ENCODE results near the gene EPHB2.
"Not testable (repeated sequence)": the region's sequence is repeated elsewhere in the genome, so short reads cannot be mapped to it uniquely, and the experiment has no call there.

The EPHB2 gene

DNA sequence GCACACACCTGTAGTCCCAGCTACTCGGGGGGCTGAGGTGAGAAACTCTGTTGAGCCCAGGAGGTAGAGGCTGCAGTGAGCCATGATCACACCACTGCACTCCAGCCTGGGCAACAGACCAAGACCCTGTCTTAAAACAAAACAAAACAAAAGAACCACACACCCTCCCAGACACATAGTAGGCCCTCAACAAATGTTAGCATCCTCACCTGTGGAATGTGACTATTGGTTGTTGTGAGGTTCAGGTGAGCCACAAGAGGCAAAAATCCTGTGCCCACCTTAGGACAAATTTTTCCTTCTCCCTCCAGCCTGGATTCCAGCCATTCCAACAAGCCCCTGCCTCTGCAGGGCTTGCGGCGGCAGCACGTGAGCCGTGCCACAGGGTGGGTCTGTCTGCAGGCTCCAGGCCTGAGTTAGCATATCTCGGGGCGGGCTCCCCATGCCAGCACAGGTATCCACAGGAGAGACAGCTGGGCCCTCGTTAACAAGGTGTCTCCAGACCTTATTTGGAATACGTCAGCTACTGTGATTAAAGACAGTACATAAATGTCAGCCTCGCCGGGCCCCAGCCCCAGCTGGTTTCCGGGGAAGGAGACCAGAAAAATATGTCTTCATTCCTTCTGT, 40.2 kb upstream of the EPHB2 start:
- Histone ChIP-seq H3K27me3 (ENCODE audit: insufficient read depth, low read depth, severe bottlenecking) (no peaks in the 10 kb centered on the region), H3K9me3 (ENCODE audit: severe bottlenecking) (no peaks in the 10 kb centered on the region), H3K27ac (no peak overlapping the region), H3K36me3 (no peaks in the 10 kb centered on the region), H3K4me3 (ENCODE audit: low read depth, low read length) (no peak overlapping the region)
- no peak for DNase-seq
- TF ChIP-seq CTCF (IDR thresholded peaks at IDR 0.05; ENCODE audit: low read depth, low read length) = no peak

DNA sequence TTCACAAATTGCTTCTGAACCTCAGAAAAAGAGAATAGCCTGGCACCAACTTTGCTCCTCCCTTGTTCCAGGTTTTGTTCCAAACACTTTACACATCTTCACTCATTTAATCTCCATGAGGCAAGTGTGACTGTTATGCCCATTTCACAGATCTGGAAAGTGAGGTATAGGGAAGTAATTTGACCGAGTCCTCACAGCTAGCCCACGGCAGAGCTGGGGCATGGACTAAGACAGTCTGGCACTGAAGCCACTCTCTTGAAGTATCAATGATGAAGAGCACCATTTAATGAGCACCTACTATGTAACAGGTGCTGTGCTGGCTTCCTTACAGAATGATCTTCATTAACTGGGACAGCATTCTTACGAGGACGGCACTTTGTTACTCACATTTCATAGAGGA, 38.6 kb upstream of the EPHB2 start:
- Histone ChIP-seq H3K27me3 (ENCODE audit: insufficient read depth, low read depth, severe bottlenecking) (no peaks in the 10 kb centered on the region), H3K36me3 (no peaks in the 10 kb centered on the region), H3K27ac (no peak overlapping the region), H3K4me3 (ENCODE audit: low read depth, low read length) (no peak overlapping the region), H3K9me3 (ENCODE audit: severe bottlenecking) (no peaks in the 10 kb centered on the region)
- TF ChIP-seq CTCF (IDR thresholded peaks at IDR 0.05; ENCODE audit: low read depth, low read length) = no peak
- no peak for DNase-seq

- no peaks in the 10 kb centered on the region for H3K27me3 ChIP-seq (ENCODE audit: insufficient read depth, low read depth, severe bottlenecking)
- TF ChIP-seq CTCF (IDR thresholded peaks at IDR 0.05; ENCODE audit: low read depth, low read length) = peak; percentile 70
- DNase-seq = peak; percentile 72
Observed at GRCh38 chr1:22673486-22674409, 36.9 kb upstream of the EPHB2 start.

DNA sequence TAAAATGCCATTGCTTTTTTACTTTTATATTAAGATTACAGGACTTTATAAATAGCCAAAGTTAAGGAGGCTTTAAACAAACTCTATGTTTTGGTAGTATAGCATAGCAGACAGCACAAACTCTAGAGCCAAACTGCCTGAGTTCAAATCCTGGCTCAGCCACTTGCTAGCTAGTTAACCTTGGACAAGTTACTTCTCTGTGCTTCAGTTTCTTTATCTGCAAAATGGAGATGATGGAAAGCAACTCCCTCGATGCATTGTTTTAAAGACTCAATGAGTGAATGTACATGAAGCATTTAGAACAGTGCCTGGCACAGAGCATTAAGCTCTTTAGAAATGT, 36.3 kb upstream of the EPHB2 start:
- no peak for DNase-seq
- H3K27me3 ChIP-seq (ENCODE audit: insufficient read depth, low read depth, severe bottlenecking) = no peaks in the 10 kb centered on the region
- no peaks in the 10 kb centered on the region for H3K9me3 ChIP-seq (ENCODE audit: severe bottlenecking)
- TF ChIP-seq CTCF (IDR thresholded peaks at IDR 0.05; ENCODE audit: low read depth, low read length) = no peak
- H3K27ac ChIP-seq = no peak overlapping the region
- H3K4me3 ChIP-seq (ENCODE audit: low read depth, low read length) = no peak overlapping the region
- no peaks in the 10 kb centered on the region for H3K36me3 ChIP-seq

More at GRCh38 chr1:22673486-22674409, 36.9 kb upstream of the EPHB2 start:
- Histone ChIP-seq H3K36me3 (no peaks in the 10 kb centered on the region), H3K9me3 (ENCODE audit: severe bottlenecking) (no peaks in the 10 kb centered on the region), H3K4me3 (ENCODE audit: low read depth, low read length) (no peak overlapping the region), H3K27ac (no peak overlapping the region)

GRCh38 chr1:22676151-22676550, 34.5 kb upstream of the EPHB2 start:
- H3K36me3 ChIP-seq; H3K4me3 ChIP-seq (ENCODE audit: low read depth, low read length); H3K27me3 ChIP-seq (ENCODE audit: insufficient read depth, low read depth, severe bottlenecking); H3K9me3 ChIP-seq (ENCODE audit: severe bottlenecking); DNase-seq: not testable (repeated sequence)
- H3K27ac ChIP-seq = peak overlapping the region; percentile 93

GRCh38 chr1:22676916-22677583, 33.6 kb upstream of the EPHB2 start:
- peak overlapping the region; percentile 93 for H3K27ac ChIP-seq
- H3K27me3 ChIP-seq (ENCODE audit: insufficient read depth, low read depth, severe bottlenecking) = no peaks in the 10 kb centered on the region
- TF ChIP-seq CTCF (IDR thresholded peaks at IDR 0.05; ENCODE audit: low read depth, low read length) = peak; percentile 33; the same call in 1 of the 2 replicates
- DNase-seq = peak; percentile 90
- H3K9me3 ChIP-seq (ENCODE audit: severe bottlenecking) = no peaks in the 10 kb centered on the region
- no peaks in the 10 kb centered on the region for H3K36me3 ChIP-seq
- H3K4me3 ChIP-seq (ENCODE audit: low read depth, low read length) = no peak overlapping the region
